Lower leg skin (tissue), 3 donors: Measurements from ENCODE around the gene MCM9.

Experiments used
- CTCF ChIP-seq, 3 donors: fragments of 450-650 bp; IDR thresholded peaks; one replicate each; pipeline ENCODE4 v1.5.1; 2016; ENCODE audit warnings: antibody characterized with exemption in 3 of 3, mild to moderate bottlenecking in 3 of 3, moderate library complexity in 2 of 3
- POLR2A ChIP-seq, 2 donors: fragments of 450-650 bp; IDR thresholded peaks; one replicate each; pipeline ENCODE4 v1.6.1; 2016 to 2017; ENCODE audit warnings: antibody characterized with exemption in 2 of 2, mild to moderate bottlenecking in 1 of 2, moderate library complexity in 1 of 2

DNA sequence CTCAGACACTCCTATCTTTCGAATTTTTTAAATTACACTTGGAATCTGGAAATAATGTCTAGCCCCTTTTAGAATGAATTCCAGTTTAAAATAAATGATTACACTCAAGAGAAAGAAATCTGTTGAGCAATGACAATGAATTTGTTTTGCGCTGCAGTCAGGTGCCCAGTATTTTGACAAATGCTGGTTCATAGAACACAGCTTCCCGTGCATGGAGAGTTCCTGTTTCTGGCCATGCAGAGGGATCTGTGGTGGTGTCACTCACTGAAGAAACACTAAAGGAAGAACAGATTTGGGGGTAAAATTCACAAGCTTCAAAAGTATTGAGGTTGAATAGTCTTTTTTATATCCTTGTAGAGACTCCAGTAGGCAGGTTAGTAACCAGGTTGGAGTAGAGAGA lies 170.2 kb downstream of the MCM9 start:
- no peak for TF ChIP-seq POLR2A (IDR thresholded peaks at IDR 0.05)
- no peak for TF ChIP-seq CTCF (IDR thresholded peaks at IDR 0.05)
